ENCODE measurements around the gene HBB. TPM values are rescaled to one million over a fixed set of nuclear protein-coding genes. Genes with fewer than 3 reads are reported as not detected.
"Not testable (repeated sequence)": the region's sequence is repeated elsewhere in the genome, so short reads cannot be mapped to it uniquely, and the experiment has no call there.

Gene HBB
- total RNA-seq, 4 donors from 2014 or later: 1.1 to 2.0 TPM; not detected in 2

DNA sequence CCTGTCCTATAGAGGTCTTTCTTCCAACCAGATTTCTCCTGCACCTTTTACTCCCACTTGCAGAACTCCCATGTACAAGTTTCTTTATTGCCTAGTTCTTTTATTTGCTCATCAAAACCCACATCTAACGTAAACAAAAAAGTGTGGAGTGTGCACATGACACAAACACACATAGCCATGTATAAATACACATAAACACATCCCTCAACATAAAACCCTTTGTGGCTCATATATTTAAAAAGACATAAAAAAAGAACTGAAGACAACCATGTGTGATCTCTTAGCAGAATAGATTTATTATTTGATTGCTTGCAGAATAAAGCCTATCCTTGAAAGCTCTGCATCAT is 26.0 kb upstream of the HBB start:
- no peaks in the 10 kb centered on the region for H3K4me1 ChIP-seq
- H3K36me3 ChIP-seq: no peaks in the 10 kb centered on the region
- H3K27me3 ChIP-seq: no peaks in the 10 kb centered on the region
- no peak for DNase-seq
- no peak overlapping the region for H3K4me3 ChIP-seq
- WGBS, 2 donors (ENCODE audit: low coverage in 1 of 2): 10 to 23% methylated on average over 1 of the region's 1 CpG
- no peak overlapping the region for H3K27ac ChIP-seq
- in situ Hi-C loops (cut with MboI; ENCODE audit: low pct_ligation_motif_present in 1 of 4, low pct_unique_long_range_greater_than_20kb in 1 of 4, low sequenced_read_pairs in 3 of 4): no loop called here
- no peaks in the 10 kb centered on the region for H3K9me3 ChIP-seq
- TF ChIP-seq, protein P1, sequence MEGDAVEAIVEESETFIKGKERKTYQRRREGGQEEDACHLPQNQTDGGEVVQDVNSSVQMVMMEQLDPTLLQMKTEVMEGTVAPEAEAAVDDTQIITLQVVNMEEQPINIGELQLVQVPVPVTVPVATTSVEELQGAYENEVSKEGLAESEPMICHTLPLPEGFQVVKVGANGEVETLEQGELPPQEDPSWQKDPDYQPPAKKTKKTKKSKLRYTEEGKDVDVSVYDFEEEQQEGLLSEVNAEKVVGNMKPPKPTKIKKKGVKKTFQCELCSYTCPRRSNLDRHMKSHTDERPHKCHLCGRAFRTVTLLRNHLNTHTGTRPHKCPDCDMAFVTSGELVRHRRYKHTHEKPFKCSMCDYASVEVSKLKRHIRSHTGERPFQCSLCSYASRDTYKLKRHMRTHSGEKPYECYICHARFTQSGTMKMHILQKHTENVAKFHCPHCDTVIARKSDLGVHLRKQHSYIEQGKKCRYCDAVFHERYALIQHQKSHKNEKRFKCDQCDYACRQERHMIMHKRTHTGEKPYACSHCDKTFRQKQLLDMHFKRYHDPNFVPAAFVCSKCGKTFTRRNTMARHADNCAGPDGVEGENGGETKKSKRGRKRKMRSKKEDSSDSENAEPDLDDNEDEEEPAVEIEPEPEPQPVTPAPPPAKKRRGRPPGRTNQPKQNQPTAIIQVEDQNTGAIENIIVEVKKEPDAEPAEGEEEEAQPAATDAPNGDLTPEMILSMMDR (IDR thresholded peaks at IDR 0.05): no peak
- no peak for TF ChIP-seq POLR2AphosphoS5 (IDR thresholded peaks at IDR 0.05)
- no peak for TF ChIP-seq POLR2A (IDR thresholded peaks at IDR 0.05)
- no peak for TF ChIP-seq EP300 (IDR thresholded peaks at IDR 0.05; ENCODE audit: low read depth)
- intact Hi-C loops (cut with DNase I; ENCODE audit: low total_unique reads): no loop called here

DNA sequence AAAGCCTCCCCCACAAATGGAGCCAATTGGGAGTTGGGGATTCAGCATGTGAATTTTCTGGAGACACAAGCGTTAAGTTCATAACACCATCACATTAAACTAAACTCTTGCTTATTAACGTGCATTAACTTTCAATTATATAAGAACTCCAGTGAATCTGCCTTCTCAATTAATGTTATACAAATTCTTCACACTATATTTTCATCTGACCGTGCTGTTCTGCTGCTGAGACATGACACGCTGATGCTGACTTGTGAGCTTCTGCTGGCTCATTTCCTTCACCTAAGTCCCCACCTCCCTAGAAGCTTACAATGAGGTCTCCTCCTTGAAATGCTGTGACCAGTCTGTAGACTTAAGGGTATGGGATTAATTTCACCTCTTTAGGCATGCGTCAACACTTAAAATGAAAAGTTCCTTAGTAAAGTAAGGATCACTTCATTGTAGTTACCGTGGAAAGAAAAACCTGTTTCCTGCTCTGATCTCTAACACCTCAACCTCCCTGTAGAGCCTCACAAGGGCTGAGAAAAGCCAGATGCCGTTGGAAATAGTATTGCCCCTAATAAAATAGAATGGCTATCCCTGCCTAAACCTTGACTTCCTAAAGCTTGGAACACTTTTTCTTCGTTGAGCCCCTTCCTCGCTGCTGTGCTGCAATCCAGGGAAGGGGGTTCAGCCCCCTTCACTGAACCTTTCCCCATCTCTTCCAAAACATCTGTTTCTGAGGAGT is 25.5 kb upstream of the HBB start:
- Histone ChIP-seq H3K36me3 (no peaks in the 10 kb centered on the region), H3K4me1 (no peaks in the 10 kb centered on the region), H3K4me3 (no peak overlapping the region), H3K9me3 (no peaks in the 10 kb centered on the region), H3K27me3 (no peaks in the 10 kb centered on the region), H3K27ac (no peak overlapping the region)
- in situ Hi-C loops (cut with MboI; ENCODE audit: low pct_ligation_motif_present in 1 of 4, low pct_unique_long_range_greater_than_20kb in 1 of 4, low sequenced_read_pairs in 3 of 4) (no loop called here), intact Hi-C loops (cut with DNase I; ENCODE audit: low total_unique reads) (no loop called here)
- TF ChIP-seq POLR2AphosphoS5 (IDR thresholded peaks at IDR 0.05): no peak
- TF ChIP-seq, protein P1 (IDR thresholded peaks at IDR 0.05): no peak
- no peak for TF ChIP-seq POLR2A (IDR thresholded peaks at IDR 0.05)
- no peak for TF ChIP-seq EP300 (IDR thresholded peaks at IDR 0.05; ENCODE audit: low read depth)
- 41 to 42% methylated on average over 7 to 9 of the region's 9 CpGs for WGBS, 2 donors (ENCODE audit: low coverage in 1 of 2)
- no peak for DNase-seq

DNA sequence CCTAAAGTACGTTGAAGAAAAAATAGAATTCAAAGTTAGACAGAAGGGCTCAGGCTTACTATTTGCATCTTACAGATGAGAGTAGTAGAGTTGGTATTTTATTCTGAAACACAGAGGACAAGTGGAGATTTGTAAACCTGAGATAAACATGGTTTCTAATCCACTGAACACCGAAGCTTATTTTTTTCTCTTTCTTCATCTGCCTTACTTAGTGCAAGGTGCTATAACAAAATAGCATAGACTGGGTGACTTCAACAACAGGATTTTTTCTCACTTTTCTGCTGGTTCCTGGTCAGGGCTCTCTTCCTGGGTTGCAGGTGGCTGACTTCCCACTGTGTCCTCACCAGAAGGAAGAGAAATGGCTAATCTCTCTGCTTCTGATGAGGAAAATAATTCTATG is 24.9 kb upstream of the HBB start:
- TF ChIP-seq, protein P1 (IDR thresholded peaks at IDR 0.05): no peak
- Histone ChIP-seq H3K4me1 (no peaks in the 10 kb centered on the region), H3K27ac (no peak overlapping the region), H3K4me3 (no peak overlapping the region), H3K9me3 (no peaks in the 10 kb centered on the region), H3K27me3 (no peaks in the 10 kb centered on the region), H3K36me3 (no peaks in the 10 kb centered on the region)
- intact Hi-C loops (cut with DNase I; ENCODE audit: low total_unique reads) (no loop called here), in situ Hi-C loops (cut with MboI; ENCODE audit: low pct_ligation_motif_present in 1 of 4, low pct_unique_long_range_greater_than_20kb in 1 of 4, low sequenced_read_pairs in 3 of 4) (no loop called here)
- WGBS, 2 donors (ENCODE audit: low coverage in 1 of 2): 48% methylated on average over 2 of the region's 2 CpGs
- DNase-seq: no peak

DNA sequence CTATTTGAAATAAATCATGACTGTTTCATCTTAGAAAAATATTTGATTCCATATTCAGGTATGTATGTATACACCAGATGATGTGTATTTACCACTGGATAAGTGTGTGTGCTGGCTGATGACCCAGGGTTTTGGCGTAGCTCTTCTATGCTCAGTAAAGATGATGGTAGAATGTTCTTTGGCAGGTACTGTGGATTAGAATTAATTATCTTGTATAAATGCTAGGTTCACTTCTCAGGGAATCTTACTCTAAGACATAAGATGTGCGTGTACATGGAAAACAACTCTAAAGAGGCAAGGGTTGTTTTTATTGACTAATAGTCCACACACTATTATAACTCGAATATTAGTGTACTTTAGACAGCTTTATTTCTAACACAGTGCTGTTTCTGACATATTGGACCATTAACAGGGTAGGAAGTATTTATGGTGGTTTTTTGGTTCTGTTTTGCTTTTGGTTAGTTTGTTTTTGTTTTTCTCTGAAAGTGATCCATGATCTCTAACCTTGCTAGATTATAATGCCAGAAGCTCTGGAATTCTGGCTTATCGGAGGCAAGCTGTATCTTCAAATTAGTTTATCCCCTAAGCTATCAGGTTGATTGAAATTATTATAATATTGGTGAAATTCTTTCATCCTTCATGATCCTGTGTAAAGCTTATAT is 23.8 kb upstream of the HBB start:
- TF ChIP-seq EP300 (IDR thresholded peaks at IDR 0.05; ENCODE audit: low read depth) (no peak), POLR2AphosphoS5 (IDR thresholded peaks at IDR 0.05) (no peak), POLR2A (IDR thresholded peaks at IDR 0.05) (no peak)
- TF ChIP-seq, protein P1 (IDR thresholded peaks at IDR 0.05): no peak
- Histone ChIP-seq H3K27me3 (no peaks in the 10 kb centered on the region), H3K36me3 (no peaks in the 10 kb centered on the region), H3K9me3 (no peaks in the 10 kb centered on the region), H3K4me1 (no peaks in the 10 kb centered on the region), H3K4me3 (no peak overlapping the region), H3K27ac (no peak overlapping the region)
- intact Hi-C loops (cut with DNase I; ENCODE audit: low total_unique reads) (no loop called here), in situ Hi-C loops (cut with MboI; ENCODE audit: low pct_ligation_motif_present in 1 of 4, low pct_unique_long_range_greater_than_20kb in 1 of 4, low sequenced_read_pairs in 3 of 4) (no loop called here)
- WGBS, 2 donors (ENCODE audit: low coverage in 1 of 2): 82 to 84% methylated on average over 4 of the region's 4 CpGs
- no peak for DNase-seq

DNA sequence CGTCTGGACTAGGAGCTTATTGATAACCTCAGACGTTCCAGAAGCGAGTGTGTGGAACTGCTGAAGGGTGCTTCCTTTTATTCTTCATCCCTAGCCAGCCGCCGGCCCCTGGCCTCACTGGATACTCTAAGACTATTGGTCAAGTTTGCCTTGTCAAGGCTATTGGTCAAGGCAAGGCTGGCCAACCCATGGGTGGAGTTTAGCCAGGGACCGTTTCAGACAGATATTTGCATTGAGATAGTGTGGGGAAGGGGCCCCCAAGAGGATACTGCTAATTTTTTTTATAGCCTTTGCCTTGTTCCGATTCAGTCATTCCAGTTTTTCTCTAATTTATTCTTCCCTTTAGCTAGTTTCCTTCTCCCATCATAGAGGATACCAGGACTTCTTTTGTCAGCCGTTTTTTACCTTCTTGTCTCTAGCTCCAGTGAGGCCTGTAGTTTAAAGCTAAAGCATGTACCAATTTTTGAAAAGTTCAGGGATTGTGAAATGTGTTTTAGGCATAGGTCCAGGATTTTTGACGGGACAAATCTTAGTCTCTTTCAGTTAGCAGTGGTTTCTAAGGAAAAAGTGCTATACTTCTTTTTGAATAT is 23.0 kb upstream of the HBB start, which contains the start of gene HBG1:
Gene HBG1 (minus strand): TSS at position 51 of the 590 bp plus-strand sequence. CDS start 53 bp downstream, outside the sequence.
- H3K4me1 ChIP-seq; H3K36me3 ChIP-seq; H3K27ac ChIP-seq; H3K4me3 ChIP-seq; in situ Hi-C loops (cut with MboI; ENCODE audit: low pct_ligation_motif_present in 1 of 4, low pct_unique_long_range_greater_than_20kb in 1 of 4, low sequenced_read_pairs in 3 of 4); H3K27me3 ChIP-seq; H3K9me3 ChIP-seq; DNase-seq; intact Hi-C loops (cut with DNase I; ENCODE audit: low total_unique reads): not testable (repeated sequence)
- 55 to 76% methylated on average over 3 to 4 of the region's 9 CpGs for WGBS, 2 donors (ENCODE audit: low coverage in 1 of 2)

DNA sequence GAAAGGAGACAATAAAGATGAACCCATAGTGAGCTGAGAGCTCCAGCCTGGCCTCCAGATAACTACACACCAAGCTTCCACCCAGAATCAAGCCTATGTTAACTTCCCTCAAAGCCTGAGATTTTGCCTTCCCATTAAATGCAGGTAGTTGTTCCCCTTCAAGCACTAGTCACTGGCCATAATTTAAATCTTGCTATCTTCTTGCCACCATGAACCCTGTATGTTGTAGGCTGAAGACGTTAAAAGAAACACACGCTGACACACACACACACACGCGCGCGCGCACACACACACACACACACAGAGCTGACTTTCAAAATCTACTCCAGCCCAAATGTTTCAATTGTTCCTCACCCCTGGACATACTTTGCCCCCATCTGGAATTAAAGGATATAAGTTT is 21.6 kb upstream of the HBB start:
- intact Hi-C loops (cut with DNase I; ENCODE audit: low total_unique reads); H3K4me3 ChIP-seq; H3K4me1 ChIP-seq; DNase-seq; H3K36me3 ChIP-seq; H3K27me3 ChIP-seq; H3K27ac ChIP-seq; in situ Hi-C loops (cut with MboI; ENCODE audit: low pct_ligation_motif_present in 1 of 4, low pct_unique_long_range_greater_than_20kb in 1 of 4, low sequenced_read_pairs in 3 of 4); H3K9me3 ChIP-seq: not testable (repeated sequence)
- 85 to 92% methylated on average over 2 to 4 of the region's 7 CpGs for WGBS, 2 donors (ENCODE audit: low coverage in 1 of 2)

All from transverse colon (tissue), 4 donors.